ENCODE measurements around the gene FAM20B. TPM values are rescaled to one million over a fixed set of nuclear protein-coding genes. Genes with fewer than 3 reads are reported as not detected.

Gene FAM20B
- total and polyA plus RNA-seq, 2 experiments from 2014 or later: 10.9 to 16.2 TPM

DNA sequence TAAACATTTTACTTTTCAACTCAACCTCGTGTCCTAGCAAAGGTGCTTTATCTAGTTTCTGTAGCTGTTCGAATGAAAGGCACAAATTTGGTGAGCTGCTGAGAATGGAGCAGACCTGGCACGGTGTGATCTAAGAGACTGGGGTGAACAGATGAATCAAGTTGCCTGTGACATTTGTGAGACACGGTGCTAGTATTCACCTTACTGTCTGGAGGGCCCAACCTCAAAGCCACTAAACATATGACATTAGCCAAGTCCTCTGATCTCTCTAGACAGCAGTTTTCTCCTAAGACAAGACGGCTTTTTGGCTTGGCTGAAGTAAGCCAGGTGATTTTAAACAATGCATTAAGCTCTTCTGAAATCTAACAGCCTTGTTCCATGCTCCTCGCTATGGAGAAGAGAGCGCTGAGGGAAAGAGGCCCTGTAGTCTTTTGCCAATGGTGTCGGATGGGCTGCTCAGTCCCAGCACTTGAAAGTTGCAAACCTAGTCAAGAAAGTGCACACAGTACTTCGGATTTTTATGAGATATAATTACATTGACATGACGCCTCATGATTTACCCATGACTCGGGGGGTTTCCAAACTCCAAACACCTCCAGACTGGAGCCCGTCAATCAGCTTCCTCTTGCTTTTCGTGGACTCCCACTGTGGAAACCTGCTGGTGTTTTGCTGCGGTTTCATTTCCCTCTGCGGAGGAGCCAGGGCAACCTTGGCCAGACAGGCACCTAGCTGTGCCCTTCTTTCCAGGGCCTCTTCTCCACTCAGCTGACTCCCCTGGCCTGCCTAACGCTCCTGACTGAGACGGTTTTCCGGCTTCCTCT lies 55.4 kb downstream of the FAM20B start:
- no peaks in the 10 kb centered on the region for H3K36me3 ChIP-seq
- H3K4me3 ChIP-seq: peak overlapping the region; percentile 86
- H3K27me3 ChIP-seq: no peaks in the 10 kb centered on the region
- TF ChIP-seq CTCF (IDR thresholded peaks at IDR 0.05; ENCODE audit: low read depth, low read length): no peak
- peak overlapping the region; percentile 78 for H3K27ac ChIP-seq
- no peaks in the 10 kb centered on the region for H3K9me3 ChIP-seq (ENCODE audit: low read depth)
- H3K4me1 ChIP-seq (ENCODE audit: low read depth): no peaks in the 10 kb centered on the region
- no peak for DNase-seq (ENCODE audit: low read depth in 1 of 2, low spot score in 1 of 2)

GRCh38 chr1:179081687-179082332 lies 56.1 kb downstream of the FAM20B start, which contains the start of gene TOR3A:
TOR3A (plus strand) TSS chr1:179082070; CDS start chr1:179082129, 59 bp downstream.
- TF ChIP-seq CTCF (IDR thresholded peaks at IDR 0.05; ENCODE audit: low read depth, low read length): no peak
- DNase-seq (ENCODE audit: low read depth in 1 of 2, low spot score in 1 of 2): peak; percentile 93 to 95
- H3K4me3 ChIP-seq: peak within 1 kb of the TSS; percentile 86
- no peaks in the 10 kb centered on the region for H3K27me3 ChIP-seq
- no peaks in the 10 kb centered on the region for H3K36me3 ChIP-seq
- peak within 1 kb of the TSS; percentile 78 for H3K27ac ChIP-seq
- no peaks in the 10 kb centered on the region for H3K4me1 ChIP-seq (ENCODE audit: low read depth)
- H3K9me3 ChIP-seq (ENCODE audit: low read depth): no peaks in the 10 kb centered on the region

DNA sequence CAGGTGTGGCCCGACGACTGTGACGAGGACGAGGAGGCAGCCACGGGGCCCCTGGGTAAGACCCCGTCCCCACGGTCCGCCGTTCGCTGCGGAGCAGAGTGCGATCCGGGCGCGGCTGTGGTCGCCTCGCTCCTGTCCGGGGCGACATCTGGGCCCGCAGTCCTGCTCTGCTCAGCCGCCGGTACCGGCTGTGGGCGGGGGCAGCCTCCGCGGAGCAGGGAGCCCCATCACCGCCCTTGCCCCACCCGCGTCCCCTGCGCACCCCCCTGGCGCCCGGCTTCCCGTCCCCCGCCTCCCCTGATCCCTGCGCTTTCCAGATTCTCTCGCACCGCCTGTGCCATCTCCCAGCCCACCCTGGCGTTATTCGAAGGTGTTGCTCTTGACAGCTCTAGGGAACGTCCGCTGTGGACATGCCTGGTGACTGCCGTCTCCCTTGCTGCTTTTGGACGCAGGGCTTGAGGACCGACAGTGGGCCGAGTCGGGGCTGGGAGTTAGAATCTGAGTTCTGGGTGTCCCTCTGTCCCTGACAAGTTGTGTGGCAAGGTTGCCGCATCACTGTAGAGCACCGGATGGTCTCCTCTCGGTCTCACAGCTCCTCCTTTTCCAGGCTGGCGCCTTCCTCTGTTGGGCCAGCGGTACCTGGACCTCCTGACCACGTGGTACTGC lies 56.8 kb downstream of the FAM20B start:
- Histone ChIP-seq H3K27me3 (no peaks in the 10 kb centered on the region), H3K36me3 (no peaks in the 10 kb centered on the region), H3K4me1 (ENCODE audit: low read depth) (no peaks in the 10 kb centered on the region), H3K4me3 (peak overlapping the region; percentile 86), H3K9me3 (ENCODE audit: low read depth) (no peaks in the 10 kb centered on the region), H3K27ac (peak overlapping the region; percentile 78)
- TF ChIP-seq CTCF (IDR thresholded peaks at IDR 0.05; ENCODE audit: low read depth, low read length): no peak
- DNase-seq (ENCODE audit: low read depth in 1 of 2, low spot score in 1 of 2): peak; percentile 27 to 35

GRCh38 chr1:179082999-179083335 lies 57.3 kb downstream of the FAM20B start:
- Histone ChIP-seq H3K27me3 (no peaks in the 10 kb centered on the region), H3K36me3 (no peaks in the 10 kb centered on the region), H3K27ac (no peak overlapping the region), H3K4me3 (peak overlapping the region; percentile 86), H3K9me3 (ENCODE audit: low read depth) (no peaks in the 10 kb centered on the region), H3K4me1 (ENCODE audit: low read depth) (no peaks in the 10 kb centered on the region)
- no peak for TF ChIP-seq CTCF (IDR thresholded peaks at IDR 0.05; ENCODE audit: low read depth, low read length)
- peak in 1 of 2 donors; percentile 29 for DNase-seq (ENCODE audit: low read depth in 1 of 2, low spot score in 1 of 2)

DNA sequence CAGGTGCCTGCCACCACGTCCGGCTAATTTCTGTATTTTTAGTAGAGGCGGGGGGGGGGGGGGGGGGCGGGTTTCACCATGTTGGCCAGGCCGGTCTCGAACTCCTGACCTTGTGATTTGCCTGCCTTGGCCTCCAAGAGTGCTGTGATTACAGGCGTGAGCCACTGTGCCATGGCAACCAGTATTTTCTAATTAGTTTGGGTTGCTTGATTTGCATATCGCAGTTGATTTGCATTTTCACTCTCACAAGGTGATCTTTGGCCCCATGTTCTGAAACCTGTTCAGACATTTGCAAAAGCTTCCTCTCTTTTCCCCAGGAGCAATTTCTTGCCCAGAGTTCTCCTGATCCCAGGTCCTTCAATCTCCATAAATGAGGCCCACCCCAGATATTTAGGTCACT lies 57.8 kb downstream of the FAM20B start:
- no peaks in the 10 kb centered on the region for H3K36me3 ChIP-seq
- no peak overlapping the region for H3K4me3 ChIP-seq
- no peak for TF ChIP-seq CTCF (IDR thresholded peaks at IDR 0.05; ENCODE audit: low read depth, low read length)

More for the DNA sequence above, 57.8 kb downstream of the FAM20B start:
- Histone ChIP-seq H3K4me1 (ENCODE audit: low read depth) (no peaks in the 10 kb centered on the region), H3K9me3 (ENCODE audit: low read depth) (no peaks in the 10 kb centered on the region), H3K27ac (no peak overlapping the region), H3K27me3 (no peaks in the 10 kb centered on the region)
- no peak for DNase-seq (ENCODE audit: low read depth in 1 of 2, low spot score in 1 of 2)

All from cardiac muscle cell (in vitro differentiated cells and primary cell).